ENCODE results near the gene SH3PXD2B. TPM values are rescaled to one million over a fixed set of nuclear protein-coding genes. Genes with fewer than 3 reads are reported as not detected.

The SH3PXD2B gene
- total and polyA plus RNA-seq, 7 experiments from 2014 or later = 0.15 to 1.1 (median 0.28) TPM; not detected in 1

GRCh38 chr5:172283020-172283861 is 171.1 kb downstream of the SH3PXD2B start, which contains the start of gene UBTD2:
Gene UBTD2 (minus strand): TSS chr5:172283764. CDS start chr5:172283665, 99 bp downstream.
- peak within 1 kb of the TSS; percentile 85 to 94 (median 90) for H3K4me3 Mint-ChIP-seq
- H3K4me1 ChIP-seq (ENCODE audit: control insufficient read depth in 2 of 2, insufficient read depth in 2 of 2, low read length in 2 of 2) = peaks cover 11 to 13% of the 10 kb centered on the region in 2 donors
- H3K27ac Mint-ChIP-seq = peak within 1 kb of the TSS; percentile 67 to 94 (median 75)
- ChIA-PET POLR2A (interaction anchor here (0.8 to 3.1 kb wide), 4 partner anchors 109 to 894 kb away, joined by 3 to 11 read pairs (median 4); partner anchors contain the start of gene FBXW11), CTCF (interaction anchor here (0.6 to 1.3 kb wide), 4 partner anchors 16 to 464 kb away, joined by 3 to 4 read pairs (median 4); no protein-coding TSS in a partner anchor)
- peaks cover 0 to 4% (median 0%) of the 10 kb centered on the region in 5 donors for H3K36me3 Mint-ChIP-seq
- H3K9me3 ChIP-seq (ENCODE audit: control insufficient read depth in 2 of 3, low read length in 3 of 3) = no peaks in the 10 kb centered on the region
- no peaks in the 10 kb centered on the region for H3K36me3 ChIP-seq (ENCODE audit: control insufficient read depth in 2 of 3, insufficient read depth in 3 of 3, low read length in 3 of 3)
- DNase-seq (peak in 7 of 9 donors; percentile 51 to 84 (median 67)), ATAC-seq (peak; percentile 89)
- no peaks in the 10 kb centered on the region for H3K9me3 Mint-ChIP-seq
- H3K27me3 ChIP-seq (ENCODE audit: control insufficient read depth in 2 of 2, insufficient read depth in 2 of 2, low read length in 2 of 2) = no peaks in the 10 kb centered on the region
- H3K27ac ChIP-seq (ENCODE audit: low read depth, low read length) = peak within 1 kb of the TSS; percentile 61
- H3K27me3 Mint-ChIP-seq = peaks cover 0 to 24% (median 0%) of the 10 kb centered on the region in 5 donors
- peak within 1 kb of the TSS; percentile 73 for H3K4me3 ChIP-seq (ENCODE audit: low read length)
- peaks cover 10 to 34% (median 29%) of the 10 kb centered on the region in 7 donors for H3K4me1 Mint-ChIP-seq
- intact Hi-C loops (cut with micrococcal nuclease) = loop anchor here (1.0 to 10.0 kb wide), 12 partner anchors 10 to 896 kb away; partner anchors contain the start of genes STK10 (in 2 of the 2), CREBRF (in 1 of the 2), FGF18 (in 1 of the 2) and NPM1 (in 1 of the 2)

- peaks cover 16 to 40% (median 30%) of the 10 kb centered on the region in 7 donors for H3K4me1 Mint-ChIP-seq
- peaks cover 11 to 13% of the 10 kb centered on the region in 2 donors for H3K4me1 ChIP-seq (ENCODE audit: control insufficient read depth in 2 of 2, insufficient read depth in 2 of 2, low read length in 2 of 2)
- H3K27me3 ChIP-seq (ENCODE audit: control insufficient read depth in 2 of 2, insufficient read depth in 2 of 2, low read length in 2 of 2) = no peaks in the 10 kb centered on the region
- H3K36me3 Mint-ChIP-seq = peaks cover 0 to 10% (median 0%) of the 10 kb centered on the region in 5 donors
- no peaks in the 10 kb centered on the region for H3K9me3 ChIP-seq (ENCODE audit: control insufficient read depth in 2 of 3, low read length in 3 of 3)
- peak overlapping the region; percentile 49 to 94 (median 75) for H3K27ac Mint-ChIP-seq
- peak overlapping the region; percentile 85 to 94 (median 90) for H3K4me3 Mint-ChIP-seq
- peak overlapping the region; percentile 61 for H3K27ac ChIP-seq (ENCODE audit: low read depth, low read length)
- no peaks in the 10 kb centered on the region for H3K36me3 ChIP-seq (ENCODE audit: control insufficient read depth in 2 of 3, insufficient read depth in 3 of 3, low read length in 3 of 3)
- ATAC-seq (no peak), DNase-seq (no peak)
- H3K9me3 Mint-ChIP-seq = no peaks in the 10 kb centered on the region
- H3K4me3 ChIP-seq (ENCODE audit: low read length) = peak overlapping the region; percentile 73
- POLR2A ChIA-PET = interaction anchor here (0.8 to 3.1 kb wide), 4 partner anchors 108 to 893 kb away, joined by 3 to 11 read pairs (median 4); partner anchors contain the start of gene FBXW11
- H3K27me3 Mint-ChIP-seq = peaks cover 0 to 21% (median 0%) of the 10 kb centered on the region in 5 donors
- CTCF ChIA-PET = interaction anchor here (0.6 to 1.3 kb wide), 4 partner anchors 15 to 465 kb away, joined by 3 to 4 read pairs (median 4); no protein-coding TSS in a partner anchor
- intact Hi-C loops (cut with micrococcal nuclease) = loop anchor here (1.0 to 10.0 kb wide), 12 partner anchors 11 to 895 kb away; partner anchors contain the start of genes STK10 (in 2 of the 2), CREBRF (in 1 of the 2), FGF18 (in 1 of the 2) and NPM1 (in 1 of the 2)
These were observed 171.9 kb downstream of the SH3PXD2B start for GRCh38 chr5:172282272-172283019.

- ATAC-seq (no peak), DNase-seq (no peak)
- peaks cover 0 to 21% (median 0%) of the 10 kb centered on the region in 5 donors for H3K27me3 Mint-ChIP-seq
- H3K27ac ChIP-seq (ENCODE audit: low read depth, low read length) = no peak overlapping the region
- no peaks in the 10 kb centered on the region for H3K9me3 ChIP-seq (ENCODE audit: control insufficient read depth in 2 of 3, low read length in 3 of 3)
- peak overlapping the region in 7 of 10 donors; percentile 24 to 91 (median 85) for H3K4me3 Mint-ChIP-seq
- H3K4me1 Mint-ChIP-seq = peaks cover 22 to 44% (median 34%) of the 10 kb centered on the region in 7 donors
- peaks cover 11 to 13% of the 10 kb centered on the region in 2 donors for H3K4me1 ChIP-seq (ENCODE audit: control insufficient read depth in 2 of 2, insufficient read depth in 2 of 2, low read length in 2 of 2)
- peak overlapping the region in 2 of 9 donors; percentile 34 to 39 for H3K27ac Mint-ChIP-seq
- intact Hi-C loops (cut with micrococcal nuclease) = loop anchor here (5.0 to 10.0 kb wide), 5 partner anchors 173 to 894 kb away; partner anchors contain the start of genes CREBRF (in 1 of the 2), FGF18 (in 1 of the 2), NPM1 (in 1 of the 2) and SH3PXD2B (in 1 of the 2)
- ChIA-PET POLR2A (interaction anchor here (3.1 kb wide), 1 partner anchor 107 kb away, joined by 11 read pairs; no protein-coding TSS in a partner anchor), CTCF (interaction anchor here (0.6 to 0.8 kb wide), 2 partner anchors 12 to 391 kb away, joined by 4 read pairs; no protein-coding TSS in a partner anchor)
- no peak overlapping the region for H3K4me3 ChIP-seq (ENCODE audit: low read length)
- peaks cover 0 to 13% (median 3%) of the 10 kb centered on the region in 5 donors for H3K36me3 Mint-ChIP-seq
- no peaks in the 10 kb centered on the region for H3K27me3 ChIP-seq (ENCODE audit: control insufficient read depth in 2 of 2, insufficient read depth in 2 of 2, low read length in 2 of 2)
- H3K9me3 Mint-ChIP-seq = no peaks in the 10 kb centered on the region
- H3K36me3 ChIP-seq (ENCODE audit: control insufficient read depth in 2 of 3, insufficient read depth in 3 of 3, low read length in 3 of 3) = no peaks in the 10 kb centered on the region
These were observed 173.0 kb downstream of the SH3PXD2B start for GRCh38 chr5:172281346-172281745.

- Mint-ChIP-seq H3K4me1 (peaks cover 26 to 48% (median 38%) of the 10 kb centered on the region in 7 donors), H3K36me3 (peaks cover 0 to 15% (median 3%) of the 10 kb centered on the region in 5 donors)
These were observed 173.4 kb downstream of the SH3PXD2B start for GRCh38 chr5:172280929-172281328.

GRCh38 chr5:172280317-172280716 is 174.0 kb downstream of the SH3PXD2B start:
- Histone ChIP-seq H3K9me3 (ENCODE audit: control insufficient read depth in 2 of 3, low read length in 3 of 3) (no peaks in the 10 kb centered on the region), H3K4me1 (ENCODE audit: control insufficient read depth in 2 of 2, insufficient read depth in 2 of 2, low read length in 2 of 2) (peaks cover 11 to 13% of the 10 kb centered on the region in 2 donors), H3K27ac (ENCODE audit: low read depth, low read length) (no peak overlapping the region), H3K36me3 (ENCODE audit: control insufficient read depth in 2 of 3, insufficient read depth in 3 of 3, low read length in 3 of 3) (no peaks in the 10 kb centered on the region), H3K4me3 (ENCODE audit: low read length) (no peak overlapping the region), H3K27me3 (ENCODE audit: control insufficient read depth in 2 of 2, insufficient read depth in 2 of 2, low read length in 2 of 2) (no peaks in the 10 kb centered on the region)
- Mint-ChIP-seq H3K9me3 (peaks cover 0 to 3% (median 0%) of the 10 kb centered on the region in 11 donors), H3K4me3 (no peak overlapping the region), H3K36me3 (peaks cover 0 to 18% (median 5%) of the 10 kb centered on the region in 5 donors), H3K27ac (no peak overlapping the region), H3K4me1 (peaks cover 32 to 54% (median 44%) of the 10 kb centered on the region in 7 donors), H3K27me3 (peaks cover 0 to 14% (median 0%) of the 10 kb centered on the region in 5 donors)
- POLR2A ChIA-PET = interaction anchor here (0.6 kb wide), 2 partner anchors 98 to 899 kb away, joined by 3 read pairs; no protein-coding TSS in a partner anchor
- ATAC-seq (no peak), DNase-seq (no peak)
- intact Hi-C loops (cut with micrococcal nuclease) = loop anchor here (5.0 to 10.0 kb wide), 5 partner anchors 174 to 893 kb away; partner anchors contain the start of genes CREBRF (in 1 of the 2), FGF18 (in 1 of the 2), NPM1 (in 1 of the 2) and SH3PXD2B (in 1 of the 2)
- CTCF ChIA-PET = interaction anchor here (0.7 to 0.9 kb wide), 3 partner anchors 270 to 514 kb away, joined by 3 to 4 read pairs (median 4); no protein-coding TSS in a partner anchor

More at GRCh38 chr5:172280929-172281328, 173.4 kb downstream of the SH3PXD2B start:
- no peak overlapping the region for H3K4me3 ChIP-seq (ENCODE audit: low read length)
- Mint-ChIP-seq H3K27me3 (peaks cover 0 to 20% (median 0%) of the 10 kb centered on the region in 5 donors), H3K4me3 (no peak overlapping the region), H3K27ac (no peak overlapping the region), H3K9me3 (no peaks in the 10 kb centered on the region)
- ATAC-seq (no peak), DNase-seq (no peak)
- H3K4me1 ChIP-seq (ENCODE audit: control insufficient read depth in 2 of 2, insufficient read depth in 2 of 2, low read length in 2 of 2) = peaks cover 11 to 13% of the 10 kb centered on the region in 2 donors
- H3K27ac ChIP-seq (ENCODE audit: low read depth, low read length) = no peak overlapping the region
- intact Hi-C loops (cut with micrococcal nuclease) = loop anchor here (5.0 to 10.0 kb wide), 5 partner anchors 174 to 894 kb away; partner anchors contain the start of genes CREBRF (in 1 of the 2), FGF18 (in 1 of the 2), NPM1 (in 1 of the 2) and SH3PXD2B (in 1 of the 2)
- H3K27me3 ChIP-seq (ENCODE audit: control insufficient read depth in 2 of 2, insufficient read depth in 2 of 2, low read length in 2 of 2) = no peaks in the 10 kb centered on the region
- CTCF ChIA-PET = interaction anchor here (0.8 kb wide), 1 partner anchor 13 kb away, joined by 4 read pairs; no protein-coding TSS in a partner anchor
- no peaks in the 10 kb centered on the region for H3K36me3 ChIP-seq (ENCODE audit: control insufficient read depth in 2 of 3, insufficient read depth in 3 of 3, low read length in 3 of 3)
- H3K9me3 ChIP-seq (ENCODE audit: control insufficient read depth in 2 of 3, low read length in 3 of 3) = no peaks in the 10 kb centered on the region
- POLR2A ChIA-PET = interaction anchor here (3.1 kb wide), 1 partner anchor 106 kb away, joined by 11 read pairs; no protein-coding TSS in a partner anchor
